ENCODE results near the gene RNF13. TPM values are rescaled to one million over a fixed set of nuclear protein-coding genes. Genes with fewer than 3 reads are reported as not detected.
"Not testable (repeated sequence)": the region's sequence is repeated elsewhere in the genome, so short reads cannot be mapped to it uniquely, and the experiment has no call there.

Gene RNF13
- total RNA-seq, 1 donor from 2014 or later = 49.9 TPM

DNA sequence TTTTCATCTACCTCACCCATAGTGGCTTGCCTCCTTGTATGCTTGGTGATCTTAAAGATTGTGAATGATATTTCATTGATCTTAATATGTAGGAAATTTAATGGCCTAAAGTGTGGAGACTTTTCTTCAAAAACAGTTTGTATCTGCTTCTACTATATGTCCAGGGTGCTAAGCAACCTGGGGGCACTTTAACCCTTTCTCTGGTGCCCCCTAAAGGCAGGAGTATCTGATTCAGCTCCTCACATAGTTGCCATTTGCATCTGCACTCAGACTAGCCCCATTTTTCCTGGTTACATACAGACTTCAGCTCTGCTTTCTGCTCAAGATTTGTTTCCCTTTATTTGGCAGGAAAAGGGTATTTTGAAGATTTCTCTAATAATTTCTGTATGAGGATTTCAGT, 162.9 kb downstream of the RNF13 start:
- no peaks in the 10 kb centered on the region for H3K9me3 ChIP-seq (ENCODE audit: insufficient read depth, low read depth, low read length)
- no peaks in the 10 kb centered on the region for H3K27me3 Mint-ChIP-seq (ENCODE audit: low read depth, unreplicated experiment)
- H3K79me2 ChIP-seq (ENCODE audit: insufficient read depth, low read length) = peaks cover 17% of the 10 kb centered on the region
- no peak overlapping the region for H3K4me3 ChIP-seq (ENCODE audit: insufficient read depth, low read depth, low read length)
- no peak overlapping the region for H3K27ac ChIP-seq (ENCODE audit: low read depth, low read length)
- DNase-seq (ENCODE audit: low read depth) (no peak), FAIRE-seq (no peak)
- peaks cover 23% of the 10 kb centered on the region for H3K4me1 ChIP-seq (ENCODE audit: insufficient read depth, low read length)
- H3K4me3 Mint-ChIP-seq (ENCODE audit: unreplicated experiment) = no peak overlapping the region
- H3K27me3 ChIP-seq (ENCODE audit: insufficient read depth, low read length) = no peaks in the 10 kb centered on the region
- no peaks in the 10 kb centered on the region for H3K9me3 Mint-ChIP-seq (ENCODE audit: unreplicated experiment)
- no peak overlapping the region for H3K9ac ChIP-seq (ENCODE audit: low read length)
- H2AFZ ChIP-seq (ENCODE audit: low read depth, low read length) = no peak overlapping the region
- TF ChIP-seq CTCF (IDR thresholded peaks at IDR 0.05; ENCODE audit: insufficient read depth, low read depth, low read length) (peak; percentile 5), EZH2 (IDR thresholded peaks at IDR 0.05; ENCODE audit: insufficient read depth, low read length) (no peak)
- H3K4me2 ChIP-seq (ENCODE audit: low read length) = no peak overlapping the region
- H4K20me1 ChIP-seq (ENCODE audit: insufficient read depth, low read length) = no peaks in the 10 kb centered on the region
- H3K4me1 Mint-ChIP-seq (ENCODE audit: low read depth, unreplicated experiment) = peaks cover 7% of the 10 kb centered on the region
- H3K36me3 ChIP-seq (ENCODE audit: insufficient read depth, low read length) = no peaks in the 10 kb centered on the region
- H3K36me3 Mint-ChIP-seq (ENCODE audit: low read depth, unreplicated experiment) = peaks cover 3% of the 10 kb centered on the region
- no peak overlapping the region for H3K27ac Mint-ChIP-seq (ENCODE audit: unreplicated experiment)

DNA sequence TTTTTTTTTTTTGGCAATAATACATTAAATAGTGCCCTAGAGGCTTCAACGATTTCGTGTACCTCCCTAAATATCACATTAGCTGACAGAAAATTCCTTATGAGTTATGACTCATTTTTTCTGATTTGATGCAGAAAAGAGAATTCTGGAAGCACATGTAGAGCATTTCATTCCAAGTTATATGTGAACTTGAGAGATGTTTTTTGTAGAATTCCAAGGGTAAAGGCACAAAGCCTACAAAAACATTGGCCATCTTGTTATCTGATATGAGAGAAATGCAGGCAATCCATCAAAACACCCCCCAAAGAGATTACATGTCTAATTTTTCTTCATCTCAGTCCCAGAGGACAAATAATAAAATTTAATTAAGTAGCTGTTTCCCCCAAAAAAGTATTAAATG, 164.4 kb downstream of the RNF13 start:
- Histone ChIP-seq H3K79me2 (ENCODE audit: insufficient read depth, low read length) (peaks cover 4% of the 10 kb centered on the region), H3K27me3 (ENCODE audit: insufficient read depth, low read length) (no peaks in the 10 kb centered on the region), H2AFZ (ENCODE audit: low read depth, low read length) (no peak overlapping the region), H3K4me2 (ENCODE audit: low read length) (peak overlapping the region; percentile 27), H3K4me1 (ENCODE audit: insufficient read depth, low read length) (peaks cover 17% of the 10 kb centered on the region), H4K20me1 (ENCODE audit: insufficient read depth, low read length) (no peaks in the 10 kb centered on the region), H3K36me3 (ENCODE audit: insufficient read depth, low read length) (no peaks in the 10 kb centered on the region), H3K9ac (ENCODE audit: low read length) (no peak overlapping the region), H3K27ac (ENCODE audit: low read depth, low read length) (no peak overlapping the region), H3K9me3 (ENCODE audit: insufficient read depth, low read depth, low read length) (no peaks in the 10 kb centered on the region), H3K4me3 (ENCODE audit: insufficient read depth, low read depth, low read length) (no peak overlapping the region)
- DNase-seq (ENCODE audit: low read depth) (peak; percentile 79), FAIRE-seq (no peak)
- peaks cover 3% of the 10 kb centered on the region for H3K4me1 Mint-ChIP-seq (ENCODE audit: low read depth, unreplicated experiment)
- no peak overlapping the region for H3K27ac Mint-ChIP-seq (ENCODE audit: unreplicated experiment)
- peaks cover under 1% of the 10 kb centered on the region for H3K9me3 Mint-ChIP-seq (ENCODE audit: unreplicated experiment)
- H3K27me3 Mint-ChIP-seq (ENCODE audit: low read depth, unreplicated experiment) = no peaks in the 10 kb centered on the region
- H3K4me3 Mint-ChIP-seq (ENCODE audit: unreplicated experiment) = no peak overlapping the region
- TF ChIP-seq EZH2 (IDR thresholded peaks at IDR 0.05; ENCODE audit: insufficient read depth, low read length) = no peak
- TF ChIP-seq CTCF (IDR thresholded peaks at IDR 0.05; ENCODE audit: insufficient read depth, low read depth, low read length) = no peak
- peaks cover 3% of the 10 kb centered on the region for H3K36me3 Mint-ChIP-seq (ENCODE audit: low read depth, unreplicated experiment)

GRCh38 chr3:149981979-149982378, 169.0 kb downstream of the RNF13 start:
- H3K36me3 ChIP-seq (ENCODE audit: insufficient read depth, low read length); H3K9ac ChIP-seq (ENCODE audit: low read length); H3K27ac Mint-ChIP-seq (ENCODE audit: unreplicated experiment); H3K9me3 Mint-ChIP-seq (ENCODE audit: unreplicated experiment); H3K27ac ChIP-seq (ENCODE audit: low read depth, low read length); H3K4me2 ChIP-seq (ENCODE audit: low read length); H3K27me3 ChIP-seq (ENCODE audit: insufficient read depth, low read length); H3K4me1 Mint-ChIP-seq (ENCODE audit: low read depth, unreplicated experiment); H2AFZ ChIP-seq (ENCODE audit: low read depth, low read length); H3K9me3 ChIP-seq (ENCODE audit: insufficient read depth, low read depth, low read length); H3K36me3 Mint-ChIP-seq (ENCODE audit: low read depth, unreplicated experiment); H3K27me3 Mint-ChIP-seq (ENCODE audit: low read depth, unreplicated experiment); H3K4me3 ChIP-seq (ENCODE audit: insufficient read depth, low read depth, low read length); H3K79me2 ChIP-seq (ENCODE audit: insufficient read depth, low read length); FAIRE-seq; H3K4me3 Mint-ChIP-seq (ENCODE audit: unreplicated experiment); H4K20me1 ChIP-seq (ENCODE audit: insufficient read depth, low read length); DNase-seq (ENCODE audit: low read depth): not testable (repeated sequence)
- H3K4me1 ChIP-seq (ENCODE audit: insufficient read depth, low read length) = peaks cover 10% of the 10 kb centered on the region

DNA sequence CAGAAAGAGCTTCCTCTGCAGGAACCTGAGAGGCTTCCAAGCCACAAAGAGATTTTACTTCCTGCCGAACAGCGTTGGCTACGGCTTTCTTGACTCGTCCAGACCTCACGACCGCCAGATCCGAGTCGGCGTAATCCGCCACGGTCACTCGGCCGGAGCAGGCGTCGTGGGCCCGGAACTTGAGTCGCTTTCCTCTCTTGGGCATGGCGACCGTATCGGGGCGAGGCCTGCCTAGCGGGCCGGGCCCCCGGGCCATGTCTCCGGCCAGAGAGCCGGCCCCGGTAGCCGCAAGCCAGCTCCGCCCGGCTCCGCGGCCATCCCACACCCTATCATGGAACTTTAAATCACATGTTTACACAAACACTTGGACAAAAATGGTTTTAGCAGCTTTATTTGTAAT, 170.0 kb downstream of the RNF13 start:
- not testable (repeated sequence) for H3K4me3 ChIP-seq (ENCODE audit: insufficient read depth, low read depth, low read length); H4K20me1 ChIP-seq (ENCODE audit: insufficient read depth, low read length); H3K27me3 Mint-ChIP-seq (ENCODE audit: low read depth, unreplicated experiment); H3K4me3 Mint-ChIP-seq (ENCODE audit: unreplicated experiment); H2AFZ ChIP-seq (ENCODE audit: low read depth, low read length); H3K27ac Mint-ChIP-seq (ENCODE audit: unreplicated experiment); FAIRE-seq; H3K9me3 ChIP-seq (ENCODE audit: insufficient read depth, low read depth, low read length); H3K9me3 Mint-ChIP-seq (ENCODE audit: unreplicated experiment); H3K79me2 ChIP-seq (ENCODE audit: insufficient read depth, low read length); H3K27me3 ChIP-seq (ENCODE audit: insufficient read depth, low read length); H3K9ac ChIP-seq (ENCODE audit: low read length); H3K36me3 ChIP-seq (ENCODE audit: insufficient read depth, low read length); DNase-seq (ENCODE audit: low read depth); H3K36me3 Mint-ChIP-seq (ENCODE audit: low read depth, unreplicated experiment); H3K4me1 ChIP-seq (ENCODE audit: insufficient read depth, low read length); H3K27ac ChIP-seq (ENCODE audit: low read depth, low read length); H3K4me2 ChIP-seq (ENCODE audit: low read length); H3K4me1 Mint-ChIP-seq (ENCODE audit: low read depth, unreplicated experiment)
